Colonic mucosa (tissue), 4 donors: Measurements from ENCODE around the gene TAF6. TPM values are rescaled to one million over a fixed set of nuclear protein-coding genes. Genes with fewer than 3 reads are reported as not detected.

Experiments used
- DNase-seq: peaks from one replicate; pipeline ENCODE4 v3.0.0-alpha.2; 2020
- H3K27ac ChIP-seq: fragments of 200-600 bp; one replicate; pipeline ENCODE4 v1.8.0; 2021
- H3K27me3 ChIP-seq: fragments of 200-600 bp; one replicate; pipeline ENCODE4 v1.8.0; 2021
- H3K36me3 ChIP-seq: fragments of 200-600 bp; one replicate; pipeline ENCODE4 v1.8.0; 2021
- H3K4me1 ChIP-seq: fragments of 200-600 bp; one replicate; pipeline ENCODE4 v1.8.0; 2021; ENCODE audit warnings: mild to moderate bottlenecking
- H3K4me3 ChIP-seq: fragments of 200-600 bp; one replicate; pipeline ENCODE4 v1.8.0; 2021
- H3K9ac ChIP-seq, 2 donors: one replicate each; pipeline ENCODE4 v1.7.0; 2013; ENCODE audit warnings: control low read depth in 2 of 2, low read depth in 2 of 2, low read length in 2 of 2
- H3K9me3 ChIP-seq: fragments of 200-600 bp; one replicate; pipeline ENCODE4 v1.8.0; 2021
- intact Hi-C: fragments of 100-400 bp; cut with DNase I; formaldehyde crosslinking; loops from one replicate; pipeline ENCODE4 v1.14.1; 2022
- total RNA-seq, 2 donors: library from RNA; stranded (reverse); fragmentation: NEBNext Ultra II Directional in 1 of 2; extraction: Animal tissue kit (Norgen Biotek cat#: 25700) in 1 of 2; gene quantifications; one replicate each; pipeline ENCODE4 v1.2.1, GENCODE V29; 2021
- TF ChIP-seq, protein P1 (sequence below): fragments of 200-600 bp; IDR thresholded peaks from one replicate; pipeline ENCODE4 v1.8.0; 2022; ENCODE audit warnings: antibody characterized with exemption, mild to moderate bottlenecking
- donor health status: healthy.
- donor health status: DM: no; HTN: no; CAD: no.
- donor health status: DM: no; HTN: no; CAD: no.

TAF6 gene
- total RNA-seq, 2 donors from 2014 or later, result 28.7 to 67.3 TPM

DNA sequence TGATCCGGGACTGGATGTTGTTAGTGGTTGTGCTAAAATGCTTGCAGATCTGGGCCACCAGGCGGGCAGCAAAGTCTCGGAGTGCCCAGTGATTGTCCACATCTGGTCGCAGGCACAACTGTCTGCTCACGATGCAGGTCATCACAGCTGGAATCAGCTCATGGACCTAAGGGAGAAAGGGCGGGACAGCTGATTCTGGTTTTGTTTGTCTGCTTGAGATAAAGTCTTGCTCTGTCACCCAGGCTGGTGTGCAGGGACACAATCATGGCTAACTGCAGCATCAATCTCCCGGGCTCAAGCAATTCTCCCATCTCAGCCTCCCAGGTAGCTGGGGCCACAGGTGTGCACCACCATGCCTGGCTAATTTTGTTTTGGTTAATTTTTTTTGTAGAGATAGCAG is 8.0 kb downstream of the TAF6 start:
- intact Hi-C loops, result no loop called here
- Histone ChIP-seq H3K27me3 (no peaks in the 10 kb centered on the region), H3K9ac (no peak overlapping the region), H3K4me3 (no peak overlapping the region), H3K9me3 (no peaks in the 10 kb centered on the region), H3K27ac (no peak overlapping the region), H3K36me3 (no peaks in the 10 kb centered on the region), H3K4me1 (no peaks in the 10 kb centered on the region)
- no peak for DNase-seq
- TF ChIP-seq, protein P1, sequence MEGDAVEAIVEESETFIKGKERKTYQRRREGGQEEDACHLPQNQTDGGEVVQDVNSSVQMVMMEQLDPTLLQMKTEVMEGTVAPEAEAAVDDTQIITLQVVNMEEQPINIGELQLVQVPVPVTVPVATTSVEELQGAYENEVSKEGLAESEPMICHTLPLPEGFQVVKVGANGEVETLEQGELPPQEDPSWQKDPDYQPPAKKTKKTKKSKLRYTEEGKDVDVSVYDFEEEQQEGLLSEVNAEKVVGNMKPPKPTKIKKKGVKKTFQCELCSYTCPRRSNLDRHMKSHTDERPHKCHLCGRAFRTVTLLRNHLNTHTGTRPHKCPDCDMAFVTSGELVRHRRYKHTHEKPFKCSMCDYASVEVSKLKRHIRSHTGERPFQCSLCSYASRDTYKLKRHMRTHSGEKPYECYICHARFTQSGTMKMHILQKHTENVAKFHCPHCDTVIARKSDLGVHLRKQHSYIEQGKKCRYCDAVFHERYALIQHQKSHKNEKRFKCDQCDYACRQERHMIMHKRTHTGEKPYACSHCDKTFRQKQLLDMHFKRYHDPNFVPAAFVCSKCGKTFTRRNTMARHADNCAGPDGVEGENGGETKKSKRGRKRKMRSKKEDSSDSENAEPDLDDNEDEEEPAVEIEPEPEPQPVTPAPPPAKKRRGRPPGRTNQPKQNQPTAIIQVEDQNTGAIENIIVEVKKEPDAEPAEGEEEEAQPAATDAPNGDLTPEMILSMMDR, result no peak

DNA sequence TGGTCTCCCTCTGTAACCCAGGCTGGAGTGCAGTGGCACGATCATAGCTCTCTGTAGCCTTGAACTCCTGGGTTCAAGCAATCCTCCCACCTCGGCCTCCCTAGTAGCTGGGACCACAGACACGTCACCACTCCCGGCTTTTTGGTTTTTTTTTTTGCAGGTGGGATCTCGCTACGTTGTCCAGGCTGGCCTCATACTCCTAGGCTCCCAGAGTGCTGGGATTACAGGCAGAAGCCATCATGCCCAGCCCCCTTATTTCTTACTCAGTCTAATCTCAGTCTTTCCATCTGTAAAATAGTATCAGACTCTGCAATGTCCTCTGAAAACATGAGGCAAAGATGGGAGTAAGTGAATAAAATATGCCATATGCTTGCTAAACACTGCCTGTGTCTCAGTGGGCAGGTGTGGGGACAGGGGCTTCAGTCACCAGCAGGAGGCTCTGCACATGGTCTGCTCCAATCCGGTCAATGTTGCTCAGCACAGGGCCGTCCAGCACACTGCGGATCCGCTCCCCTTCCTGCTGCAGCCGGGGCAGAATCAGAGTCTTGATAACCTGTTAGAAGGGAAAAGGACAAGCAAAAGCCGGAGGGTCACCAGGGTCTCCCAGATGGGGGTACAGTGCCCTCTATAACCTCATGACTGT is 9.5 kb downstream of the TAF6 start:
- Histone ChIP-seq H3K27ac (no peak overlapping the region), H3K4me1 (no peaks in the 10 kb centered on the region), H3K27me3 (no peaks in the 10 kb centered on the region), H3K9me3 (no peaks in the 10 kb centered on the region), H3K36me3 (no peaks in the 10 kb centered on the region), H3K4me3 (no peak overlapping the region), H3K9ac (no peak overlapping the region)
- TF ChIP-seq, protein P1, result no peak
- intact Hi-C loops, result no loop called here
- DNase-seq, result no peak

DNA sequence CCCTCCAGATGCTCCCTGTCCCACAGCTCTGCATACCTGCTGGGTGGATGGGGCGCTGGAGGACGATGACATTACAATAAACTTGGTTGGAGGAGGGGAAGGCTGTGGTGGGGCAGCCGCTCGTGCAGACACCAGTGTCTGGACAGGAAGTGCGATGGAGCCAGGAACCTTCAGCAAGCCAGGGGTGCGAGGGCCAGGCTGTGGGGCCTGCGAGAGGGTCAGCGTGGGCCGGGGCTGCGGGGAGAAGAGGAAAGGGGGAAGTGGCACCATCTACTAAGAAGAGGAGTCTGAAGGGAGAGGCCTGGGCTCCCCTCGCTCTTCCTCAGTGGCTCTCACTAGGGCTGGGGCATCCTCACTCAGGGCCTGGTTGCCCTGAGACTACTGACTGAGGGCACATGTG is 11.3 kb downstream of the TAF6 start:
- Histone ChIP-seq H3K27ac (no peak overlapping the region), H3K9ac (no peak overlapping the region), H3K27me3 (no peaks in the 10 kb centered on the region), H3K4me1 (no peaks in the 10 kb centered on the region), H3K9me3 (no peaks in the 10 kb centered on the region), H3K36me3 (no peaks in the 10 kb centered on the region), H3K4me3 (no peak overlapping the region)
- no peak for DNase-seq
- intact Hi-C loops, result no loop called here
- TF ChIP-seq, protein P1, result no peak

DNA sequence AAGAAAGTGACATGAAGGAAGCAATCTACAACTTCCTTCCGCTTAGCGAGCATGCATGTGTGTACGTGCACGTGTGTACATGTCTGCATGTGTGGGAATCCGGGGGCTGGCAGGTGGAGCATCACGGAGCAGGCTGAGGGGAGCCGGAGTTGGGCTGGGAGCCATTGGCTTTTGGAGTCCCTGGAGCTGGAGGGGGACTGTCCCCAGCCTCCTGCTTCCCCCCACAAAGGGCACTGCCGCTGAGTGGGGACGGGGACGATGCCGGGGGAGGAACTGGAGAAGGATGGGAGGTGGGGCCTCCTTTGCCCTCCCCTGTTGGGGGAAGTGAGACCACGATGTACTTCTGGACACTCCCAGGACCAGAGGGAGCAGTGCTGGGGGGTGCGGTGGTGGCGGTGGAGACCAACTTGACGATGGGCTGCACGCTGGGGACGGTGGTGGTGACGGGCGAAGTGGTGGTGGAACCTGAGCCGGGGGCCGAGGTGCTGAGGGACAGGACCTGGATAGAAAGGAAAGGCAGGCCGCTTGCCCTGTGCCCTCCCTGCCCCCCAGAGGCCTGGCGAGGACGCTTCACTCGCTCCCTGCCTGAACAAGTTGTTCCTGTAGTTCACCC is 11.9 kb downstream of the TAF6 start:
- TF ChIP-seq, protein P1, result no peak
- intact Hi-C loops, result no loop called here
- H3K4me3 ChIP-seq, result no peak overlapping the region
- no peaks in the 10 kb centered on the region for H3K9me3 ChIP-seq
- no peaks in the 10 kb centered on the region for H3K36me3 ChIP-seq
- no peak for DNase-seq
- no peak overlapping the region for H3K9ac ChIP-seq
- no peaks in the 10 kb centered on the region for H3K4me1 ChIP-seq
- H3K27me3 ChIP-seq, result no peaks in the 10 kb centered on the region
- H3K27ac ChIP-seq, result no peak overlapping the region

DNA sequence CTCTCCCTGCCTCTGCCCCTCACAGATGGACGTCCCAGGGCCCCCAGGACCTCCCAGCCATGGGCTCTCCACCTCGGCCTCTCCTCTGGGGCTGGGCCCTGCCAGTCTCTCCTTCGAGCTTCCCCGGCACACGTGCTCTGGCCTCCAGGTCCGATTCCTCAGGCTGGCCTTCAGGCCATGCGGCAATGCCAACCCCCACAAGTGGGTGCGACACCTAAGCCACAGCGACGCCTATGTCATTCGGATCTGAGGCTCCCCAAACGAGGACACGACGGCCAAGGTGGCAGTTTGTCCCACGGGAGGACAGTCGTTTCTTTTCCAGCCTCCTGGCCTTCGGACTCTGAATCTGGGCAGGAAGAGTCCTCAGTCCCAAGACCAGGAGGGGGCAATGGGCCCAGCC is 12.5 kb downstream of the TAF6 start:
- H3K36me3 ChIP-seq, result no peaks in the 10 kb centered on the region
- intact Hi-C loops, result no loop called here

More for the DNA sequence above, 12.5 kb downstream of the TAF6 start:
- Histone ChIP-seq H3K27me3 (no peaks in the 10 kb centered on the region), H3K9me3 (no peaks in the 10 kb centered on the region), H3K4me3 (no peak overlapping the region), H3K4me1 (no peaks in the 10 kb centered on the region), H3K27ac (no peak overlapping the region), H3K9ac (no peak overlapping the region)
- TF ChIP-seq, protein P1, result no peak
- DNase-seq, result no peak
